Activated T-cell treated with anti-CD3 and anti-CD28 coated beads, Interleukin-2, amount 50 U/mL, for 72 hours (primary cell): ENCODE measurements around the gene EVI5. TPM values are rescaled to one million over a fixed set of nuclear protein-coding genes. Genes with fewer than 3 reads are reported as not detected.
"Not testable (repeated sequence)": the region's sequence is repeated elsewhere in the genome, so short reads cannot be mapped to it uniquely, and the experiment has no call there.

Source experiments
- ATAC-seq, 2 donors: fragments of 150-1000 bp; cut with Tn5 transposase; replicated peaks in 1 of 2; 2 replicates each; pipeline ENCODE4 v1.10.0; 2021; ENCODE audit warnings: moderate library complexity in 2 of 2, mild to moderate bottlenecking in 1 of 2
- DNase-seq, 2 donors: peaks; one replicate each; pipeline ENCODE4 v3.0.0; 2021 to 2022; ENCODE audit warnings: mixed read lengths in 1 of 2
- H3K27ac Mint-ChIP-seq: one replicate; pipeline ENCODE4 v1.8.0; 2022; ENCODE audit warnings: mild to moderate bottlenecking, moderate library complexity, mixed read lengths
- H3K27me3 Mint-ChIP-seq: one replicate; pipeline ENCODE4 v1.8.0; 2022; ENCODE audit warnings: low read depth, mixed read lengths
- H3K36me3 Mint-ChIP-seq, 2 donors: one replicate each; pipeline ENCODE4 v1.8.0; 2022; ENCODE audit warnings: mixed read lengths in 2 of 2, mild to moderate bottlenecking in 1 of 2; ENCODE audit not compliant: insufficient read depth in 2 of 2
- H3K4me1 Mint-ChIP-seq: one replicate; pipeline ENCODE4 v1.8.0; 2022; ENCODE audit warnings: low read depth, mixed read lengths
- H3K4me3 Mint-ChIP-seq, 2 donors: one replicate each; pipeline ENCODE4 v1.8.0; 2022; ENCODE audit warnings: mild to moderate bottlenecking in 2 of 2, mixed read lengths in 2 of 2, moderate library complexity in 2 of 2
- H3K9me3 Mint-ChIP-seq, 2 donors: one replicate each; pipeline ENCODE4 v1.8.0; 2022; ENCODE audit warnings: mixed read lengths in 2 of 2
- total RNA-seq, 2 donors: library from RNA; stranded (reverse); gene quantifications; one replicate each; pipeline ENCODE4 v1.2.3, GENCODE V29; 2022

Gene EVI5
- total RNA-seq, 2 donors from 2014 or later = 30.8 to 40.1 TPM

- Mint-ChIP-seq H3K27ac (no peak overlapping the region), H3K4me1 (peaks cover 35% of the 10 kb centered on the region), H3K9me3 (no peaks in the 10 kb centered on the region), H3K36me3 (no peaks in the 10 kb centered on the region), H3K27me3 (no peaks in the 10 kb centered on the region), H3K4me3 (no peak overlapping the region)
- ATAC-seq (no peak), DNase-seq (no peak)
Observed at GRCh38 chr1:92601044-92601443, 183.9 kb downstream of the EVI5 start.

- H3K27me3 Mint-ChIP-seq = no peaks in the 10 kb centered on the region
- peak overlapping the region in 1 of 2 donors; percentile 35 for H3K4me3 Mint-ChIP-seq
- peaks cover 0 to 2% of the 10 kb centered on the region in 2 donors for H3K36me3 Mint-ChIP-seq
- peaks cover 35% of the 10 kb centered on the region for H3K4me1 Mint-ChIP-seq
- DNase-seq = no peak
- no peaks in the 10 kb centered on the region for H3K9me3 Mint-ChIP-seq
- no peak for ATAC-seq
- peak overlapping the region; percentile 68 for H3K27ac Mint-ChIP-seq
Observed at GRCh38 chr1:92599184-92599583, 185.7 kb downstream of the EVI5 start.

- not testable (repeated sequence) for H3K27ac Mint-ChIP-seq
Observed at GRCh38 chr1:92589361-92589760, 195.5 kb downstream of the EVI5 start.

GRCh38 chr1:92587445-92587844 lies 197.5 kb downstream of the EVI5 start:
- Mint-ChIP-seq H3K4me3 (peak overlapping the region; percentile 35 to 71), H3K27me3 (no peaks in the 10 kb centered on the region), H3K27ac (peak overlapping the region; percentile 98), H3K4me1 (peaks cover 66% of the 10 kb centered on the region), H3K9me3 (peaks cover 9 to 16% of the 10 kb centered on the region in 2 donors), H3K36me3 (peaks cover 18 to 26% of the 10 kb centered on the region in 2 donors)
- ATAC-seq (peak; percentile 73 to 74), DNase-seq (peak; percentile 67 to 68)

More at GRCh38 chr1:92589361-92589760, 195.5 kb downstream of the EVI5 start:
- ATAC-seq, DNase-seq, H3K4me3 Mint-ChIP-seq, H3K27me3 Mint-ChIP-seq: not testable (repeated sequence)
- peaks cover 18 to 35% of the 10 kb centered on the region in 2 donors for H3K36me3 Mint-ChIP-seq
- peaks cover 48% of the 10 kb centered on the region for H3K4me1 Mint-ChIP-seq
- peaks cover 12 to 16% of the 10 kb centered on the region in 2 donors for H3K9me3 Mint-ChIP-seq

GRCh38 chr1:92585831-92586230 lies 199.1 kb downstream of the EVI5 start:
- H3K27me3 Mint-ChIP-seq = no peaks in the 10 kb centered on the region
- peaks cover 9 to 14% of the 10 kb centered on the region in 2 donors for H3K9me3 Mint-ChIP-seq
- DNase-seq (no peak), ATAC-seq (peak in 1 of 2 donors; percentile 21)
- H3K4me1 Mint-ChIP-seq = peaks cover 76% of the 10 kb centered on the region
- H3K36me3 Mint-ChIP-seq = peaks cover 15 to 23% of the 10 kb centered on the region in 2 donors
- H3K4me3 Mint-ChIP-seq = peak overlapping the region; percentile 23 to 74
- peak overlapping the region; percentile 97 for H3K27ac Mint-ChIP-seq

- Mint-ChIP-seq H3K4me3 (peak overlapping the region; percentile 20 to 77), H3K27ac (peak overlapping the region; percentile 99), H3K4me1 (peaks cover 86% of the 10 kb centered on the region), H3K36me3 (peaks cover 8 to 14% of the 10 kb centered on the region in 2 donors)
- DNase-seq, H3K9me3 Mint-ChIP-seq, H3K27me3 Mint-ChIP-seq: not testable (repeated sequence)
- peak; percentile 10 to 12 for ATAC-seq
Observed at GRCh38 chr1:92584810-92585209, 200.1 kb downstream of the EVI5 start.

- peaks cover 6 to 10% of the 10 kb centered on the region in 2 donors for H3K36me3 Mint-ChIP-seq
- peak overlapping the region; percentile 77 to 93 for H3K4me3 Mint-ChIP-seq
- ATAC-seq (peak; percentile 66 to 71), DNase-seq (no peak)
- H3K27ac Mint-ChIP-seq = peak overlapping the region; percentile 99
- no peaks in the 10 kb centered on the region for H3K27me3 Mint-ChIP-seq
- peaks cover 3 to 8% of the 10 kb centered on the region in 2 donors for H3K9me3 Mint-ChIP-seq
- peaks cover 93% of the 10 kb centered on the region for H3K4me1 Mint-ChIP-seq
Observed at GRCh38 chr1:92583821-92584760, 200.8 kb downstream of the EVI5 start.

GRCh38 chr1:92577261-92577895 lies 207.5 kb downstream of the EVI5 start:
- Mint-ChIP-seq H3K36me3 (peaks cover 18 to 28% of the 10 kb centered on the region in 2 donors), H3K27me3 (no peaks in the 10 kb centered on the region), H3K4me1 (peaks cover 66% of the 10 kb centered on the region), H3K9me3 (no peaks in the 10 kb centered on the region), H3K4me3 (peak overlapping the region; percentile 96 to 99), H3K27ac (peak overlapping the region; percentile 100)
- DNase-seq (no peak), ATAC-seq (peak; percentile 57 to 62)

GRCh38 chr1:92575123-92575522 lies 209.8 kb downstream of the EVI5 start:
- Mint-ChIP-seq H3K27ac (peak overlapping the region; percentile 99), H3K4me1 (peaks cover 67% of the 10 kb centered on the region), H3K4me3 (peak overlapping the region; percentile 94 to 96), H3K36me3 (peaks cover 18 to 37% of the 10 kb centered on the region in 2 donors), H3K9me3 (no peaks in the 10 kb centered on the region), H3K27me3 (no peaks in the 10 kb centered on the region)
- peak; percentile 24 to 38 for ATAC-seq
- DNase-seq = no peak

GRCh38 chr1:92572520-92572919 lies 212.4 kb downstream of the EVI5 start:
- Mint-ChIP-seq H3K4me1 (peaks cover 66% of the 10 kb centered on the region), H3K9me3 (no peaks in the 10 kb centered on the region), H3K27me3 (no peaks in the 10 kb centered on the region), H3K4me3 (peak overlapping the region; percentile 37 to 90), H3K27ac (peak overlapping the region; percentile 86), H3K36me3 (peaks cover 23 to 54% of the 10 kb centered on the region in 2 donors)
- ATAC-seq (peak in 1 of 2 donors; percentile 21), DNase-seq (no peak)

- H3K4me1 Mint-ChIP-seq = peaks cover 66% of the 10 kb centered on the region
- no peaks in the 10 kb centered on the region for H3K27me3 Mint-ChIP-seq
- peak overlapping the region; percentile 86 for H3K27ac Mint-ChIP-seq
- DNase-seq (no peak), ATAC-seq (no peak)
- H3K4me3 Mint-ChIP-seq = peak overlapping the region; percentile 37 to 90
- peaks cover 20 to 52% of the 10 kb centered on the region in 2 donors for H3K36me3 Mint-ChIP-seq
- H3K9me3 Mint-ChIP-seq = no peaks in the 10 kb centered on the region
Observed at GRCh38 chr1:92571578-92571977, 213.3 kb downstream of the EVI5 start.

- ATAC-seq (peak; percentile 93 to 95), DNase-seq (no peak)
- H3K4me1 Mint-ChIP-seq = peaks cover 86% of the 10 kb centered on the region
- H3K36me3 Mint-ChIP-seq = peaks cover 7 to 44% of the 10 kb centered on the region in 2 donors
- no peak overlapping the region for H3K4me3 Mint-ChIP-seq
- no peaks in the 10 kb centered on the region for H3K9me3 Mint-ChIP-seq
- no peak overlapping the region for H3K27ac Mint-ChIP-seq
- no peaks in the 10 kb centered on the region for H3K27me3 Mint-ChIP-seq
Observed at GRCh38 chr1:92567211-92567868, 217.6 kb downstream of the EVI5 start.
